GOT3 (cell line): ENCODE measurements around the gene SLC17A2.

Experiments
- DNase-seq: peaks from one replicate; lab custom pipeline; 2025; ENCODE audit warnings: mixed read lengths; lab: John Stamatoyannopoulos, UW

The SLC17A2 gene

DNA sequence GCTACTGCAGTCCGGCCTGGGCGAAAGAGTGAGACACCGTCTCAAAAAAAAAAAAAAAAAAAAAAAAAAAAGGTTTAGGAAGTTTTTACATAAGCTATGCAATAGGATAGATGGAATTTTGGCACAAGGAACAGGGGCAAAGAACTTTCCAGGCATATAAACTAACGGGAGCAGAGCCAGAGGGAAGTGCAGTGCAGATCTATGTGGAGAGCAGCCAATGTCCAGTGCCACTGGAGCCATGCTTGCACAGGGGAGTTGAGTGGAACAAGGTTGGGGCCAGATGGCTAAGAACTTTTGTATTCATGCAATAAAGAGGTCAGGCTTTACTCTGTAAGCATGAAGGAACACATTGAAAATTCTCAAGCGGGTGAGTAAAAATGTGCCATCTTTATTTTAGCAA lies 10.8 kb downstream of the SLC17A2 start:
- DNase-seq, result no peak

DNA sequence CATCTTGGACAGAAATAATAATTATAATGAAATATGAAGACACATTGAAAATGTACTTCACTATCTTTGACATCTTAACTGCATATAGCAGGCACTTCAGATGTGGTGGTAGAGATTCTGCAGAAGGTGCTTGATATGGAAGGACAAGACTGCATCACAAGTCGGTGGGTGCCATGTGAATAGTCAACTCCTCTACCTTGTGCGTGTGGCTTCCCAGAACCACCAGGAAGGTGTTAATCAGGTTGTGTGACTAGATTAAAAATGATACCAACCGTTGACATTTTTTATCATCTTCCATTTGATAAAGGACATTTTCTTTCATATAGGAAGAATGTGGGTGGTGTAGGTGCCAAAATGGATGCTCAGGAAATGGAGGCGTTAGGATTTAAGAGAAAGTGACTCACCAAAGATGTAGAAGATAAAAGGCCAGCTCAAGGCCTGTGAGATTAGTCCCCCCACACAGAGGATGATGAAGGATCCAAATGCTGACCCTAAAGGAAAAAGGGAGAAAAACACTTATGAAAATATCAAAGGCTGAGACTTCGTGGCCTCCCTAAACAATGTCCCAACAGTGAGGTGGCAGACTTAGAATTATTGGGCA lies 12.3 kb downstream of the SLC17A2 start:
- no peak for DNase-seq

DNA sequence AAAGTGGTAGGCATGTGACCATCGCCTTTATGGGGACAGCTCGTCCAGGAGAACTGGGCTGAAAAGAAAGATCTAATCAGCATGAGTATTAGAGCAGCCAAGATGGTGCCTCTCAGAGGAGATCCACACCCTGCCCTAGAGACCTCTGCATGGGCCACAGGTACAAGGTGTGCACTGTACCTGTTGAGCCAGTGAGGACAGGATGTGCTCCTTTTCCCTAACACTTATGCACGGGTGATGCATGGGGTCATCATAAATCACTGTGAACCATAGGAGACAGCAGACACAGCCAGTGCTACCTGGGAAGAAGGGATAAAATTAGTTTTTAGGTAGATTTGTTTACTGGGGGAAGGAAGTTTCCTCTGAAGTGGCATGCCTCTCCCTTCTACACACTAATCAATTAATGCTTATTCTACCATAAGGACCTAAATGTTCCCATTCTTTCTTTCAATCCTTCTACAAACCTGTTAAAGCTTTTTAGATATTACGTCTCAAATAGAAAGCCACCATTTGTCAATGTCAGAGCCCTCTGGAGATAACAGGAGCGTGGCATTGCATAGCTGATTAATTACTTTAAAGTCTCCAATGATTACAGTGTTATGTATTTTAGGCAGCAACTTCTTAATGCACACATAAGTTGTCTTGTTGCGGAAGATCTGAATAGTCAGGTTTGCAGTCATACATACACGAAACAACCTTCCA lies 13.6 kb downstream of the SLC17A2 start:
- no peak for DNase-seq

DNA sequence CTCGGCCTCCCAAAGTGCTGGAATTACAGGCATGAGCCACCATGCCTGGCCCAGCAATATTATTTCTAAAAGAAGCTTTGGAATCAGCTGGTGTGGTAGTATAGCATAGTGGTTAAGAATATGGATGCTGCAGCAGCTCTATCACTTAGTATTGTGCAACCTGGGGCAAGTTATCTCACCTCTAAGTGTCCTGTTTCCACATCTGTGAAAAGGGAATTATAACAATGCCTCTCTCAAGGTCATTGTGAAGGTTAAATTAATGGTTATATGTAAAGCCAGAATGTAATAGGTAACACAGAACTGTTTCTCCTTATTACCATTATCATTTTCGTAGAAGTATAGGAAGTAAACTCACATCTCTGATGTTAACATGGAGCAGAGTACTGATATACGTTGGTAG lies 14.2 kb downstream of the SLC17A2 start:
- DNase-seq, result no peak

DNA sequence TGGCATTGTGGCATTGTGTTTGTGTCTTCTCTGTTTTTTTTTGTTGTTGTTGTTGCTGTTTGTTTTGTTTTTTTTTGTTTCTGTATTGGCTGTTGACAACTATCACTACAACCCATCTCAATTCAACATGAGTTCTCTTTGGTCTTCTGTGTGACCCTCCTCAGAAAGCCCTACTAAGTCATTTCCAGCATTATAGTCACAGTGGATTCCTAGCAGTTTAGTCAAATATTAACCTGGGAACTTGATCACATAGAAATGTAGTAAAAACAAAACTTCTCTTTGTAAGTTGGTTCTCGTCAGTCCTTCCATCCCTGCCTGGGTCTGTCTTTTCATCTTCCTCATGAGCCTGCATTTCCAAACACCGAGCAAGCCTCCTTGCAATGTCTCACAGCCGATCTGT lies 16.8 kb downstream of the SLC17A2 start:
- no peak for DNase-seq

DNA sequence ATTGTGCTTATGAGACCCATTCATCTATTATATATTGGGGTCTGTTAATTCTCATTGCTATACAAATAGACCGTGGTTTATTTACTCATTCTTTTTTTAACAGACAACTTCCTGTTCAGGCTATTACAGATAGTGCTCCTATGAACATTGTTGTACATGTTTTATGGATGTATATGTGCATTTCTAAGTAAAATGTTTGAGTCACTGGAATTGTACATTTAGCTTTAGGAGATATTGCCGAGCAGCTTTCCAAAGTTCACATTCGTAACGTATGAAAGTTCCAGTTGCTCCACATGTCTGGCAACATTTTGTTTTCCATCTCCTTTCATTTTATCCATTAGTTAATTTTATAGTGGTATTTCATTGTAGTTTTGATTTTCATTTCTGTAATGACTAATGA lies 19.1 kb downstream of the SLC17A2 start:
- DNase-seq, result no peak

DNA sequence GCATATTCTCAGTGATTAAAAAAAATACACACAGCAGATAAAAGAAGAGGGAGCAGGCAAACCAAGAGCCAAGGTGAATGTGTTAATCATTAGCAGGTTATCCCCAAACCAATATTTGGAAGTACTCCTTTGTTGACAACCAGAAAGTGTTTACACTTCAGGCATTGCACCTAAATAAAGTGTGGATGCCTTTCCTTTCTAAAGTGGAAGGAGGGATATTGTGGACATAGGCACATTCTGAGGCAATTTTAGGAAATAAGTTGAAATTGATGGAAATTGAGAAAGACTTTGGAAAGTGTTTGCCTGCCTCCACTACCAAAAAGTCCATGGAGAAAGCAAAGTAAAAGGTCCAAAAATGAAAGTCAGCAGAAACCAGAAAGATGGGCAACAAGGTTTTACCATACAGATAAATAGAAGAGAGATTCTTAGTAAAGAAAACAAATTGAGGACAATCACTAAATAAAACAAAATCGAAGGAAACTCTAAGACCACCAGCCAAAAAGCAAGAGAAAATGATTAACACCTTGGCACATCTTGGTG lies 22.9 kb downstream of the SLC17A2 start:
- DNase-seq, result no peak

DNA sequence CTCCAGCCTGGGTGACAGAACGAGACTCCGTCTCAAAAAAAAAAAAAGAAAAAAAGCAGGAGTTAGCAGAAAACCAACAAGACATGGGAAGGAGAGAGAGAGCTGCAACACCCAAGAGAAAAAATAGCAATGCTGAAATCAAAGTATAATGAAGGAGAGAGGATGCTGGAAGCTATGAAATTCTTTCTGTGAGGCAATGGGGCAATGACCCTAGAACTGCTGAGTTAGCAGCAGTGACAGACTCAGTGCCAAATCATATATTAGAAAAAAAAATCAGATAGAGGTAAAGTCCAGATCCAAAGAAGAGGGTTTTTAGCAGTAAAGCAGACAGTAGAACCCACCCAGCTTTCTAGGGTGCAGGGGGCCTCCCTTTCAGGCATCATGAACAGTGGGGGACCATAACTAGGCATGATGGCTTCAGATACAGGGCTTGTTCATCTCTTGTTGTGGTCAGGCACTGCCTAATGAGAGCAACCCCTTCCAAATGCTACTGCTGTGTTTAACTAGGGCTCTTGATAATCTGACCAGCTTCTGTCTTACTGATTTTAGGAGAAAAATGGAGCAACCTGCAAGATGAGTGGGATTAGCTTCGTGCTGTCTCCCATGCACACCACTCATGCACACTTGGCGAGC lies 26.9 kb downstream of the SLC17A2 start:
- DNase-seq, result no peak

DNA sequence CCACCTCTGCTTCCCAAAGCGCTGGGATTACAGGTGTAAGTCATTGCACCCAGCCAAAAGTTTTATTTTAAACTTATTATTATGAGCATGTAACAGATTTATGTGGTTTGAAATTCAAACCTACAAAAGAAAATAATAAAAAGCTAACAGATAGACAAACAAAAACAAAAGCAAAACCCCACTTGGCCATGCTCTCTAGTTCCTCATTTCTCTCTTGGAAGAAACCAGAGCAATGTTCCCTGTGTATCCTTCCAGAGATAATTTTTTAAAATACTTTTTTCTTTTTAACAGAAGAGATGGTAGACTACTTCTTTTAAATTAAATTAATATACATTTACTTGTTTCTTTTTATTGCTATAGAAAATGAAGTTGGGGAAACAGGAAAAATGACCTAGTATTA lies 28.4 kb downstream of the SLC17A2 start:
- DNase-seq, result no peak

DNA sequence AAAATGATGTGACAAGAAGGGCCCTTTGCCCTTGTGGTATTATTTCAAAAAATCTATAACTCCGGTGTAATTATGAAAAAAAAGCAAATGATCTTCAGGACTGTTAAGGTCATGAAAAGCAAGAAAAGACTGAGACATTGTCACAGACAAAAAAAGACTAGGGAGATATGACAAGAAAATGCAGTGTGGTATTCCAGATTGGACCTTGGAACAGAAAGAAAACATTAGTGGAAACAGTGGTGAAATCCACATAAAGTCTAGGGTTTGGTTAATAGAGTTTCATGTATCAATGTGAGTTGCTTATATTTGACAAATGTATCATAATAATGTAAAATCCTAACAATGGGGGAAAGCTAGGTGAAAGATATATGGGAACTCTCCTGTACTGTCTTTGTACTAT lies 29.6 kb downstream of the SLC17A2 start:
- no peak for DNase-seq

DNA sequence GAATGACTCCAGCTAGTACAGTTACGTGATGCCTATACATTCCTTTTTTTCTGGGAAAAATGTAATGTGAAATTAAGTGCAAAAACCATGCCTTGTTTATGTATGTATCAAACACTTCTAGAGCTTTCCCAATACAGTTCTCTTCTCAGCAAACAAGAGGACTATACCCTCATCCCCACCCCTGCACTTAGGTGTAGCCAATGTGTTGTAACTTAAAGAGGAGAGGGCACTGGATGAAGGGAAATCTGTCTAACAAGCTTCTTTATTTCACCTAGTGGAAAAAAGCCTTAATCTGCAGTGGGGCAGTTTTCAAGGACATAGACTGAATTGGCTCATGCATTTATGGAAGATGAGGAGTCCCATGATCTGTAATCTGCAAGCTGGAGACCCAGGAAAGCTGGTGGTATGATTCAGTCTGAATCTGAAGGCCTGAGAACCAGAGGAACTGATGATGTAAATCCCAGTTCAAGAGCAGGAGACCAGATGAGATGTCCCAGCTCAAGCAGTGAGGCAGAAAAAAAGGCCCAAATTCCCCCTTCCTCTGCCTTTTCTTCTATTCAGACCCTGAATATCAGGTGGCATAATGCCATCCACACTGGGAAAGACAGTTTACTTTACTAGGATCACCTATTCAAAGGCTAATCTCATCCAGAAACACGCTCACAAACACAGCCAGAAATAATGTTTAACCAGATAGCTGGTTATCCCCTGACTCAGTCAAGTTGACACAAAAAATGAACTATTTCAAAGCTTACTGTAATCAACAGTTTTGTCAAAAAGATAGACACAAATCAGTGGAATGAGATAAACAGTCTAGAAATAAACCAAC lies 30.7 kb downstream of the SLC17A2 start:
- no peak for DNase-seq

DNA sequence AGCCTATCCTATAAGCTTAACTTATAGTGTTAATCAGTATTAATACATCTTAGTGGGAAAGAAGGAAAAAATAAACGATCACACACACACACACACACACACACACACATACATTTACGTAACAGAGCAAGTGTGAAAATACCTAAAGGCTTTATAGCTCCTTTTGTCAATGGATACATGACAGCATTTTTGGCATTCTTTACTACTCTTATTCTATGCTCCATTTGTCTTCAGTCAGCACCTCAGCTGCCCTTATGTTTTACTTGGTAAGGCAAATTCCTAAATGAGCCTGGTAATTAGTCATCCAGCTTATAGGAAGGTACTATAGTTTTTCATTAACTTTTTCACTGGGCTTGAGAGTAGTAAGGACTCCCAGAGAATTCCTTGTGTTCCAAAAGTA lies 31.4 kb downstream of the SLC17A2 start:
- no peak for DNase-seq

DNA sequence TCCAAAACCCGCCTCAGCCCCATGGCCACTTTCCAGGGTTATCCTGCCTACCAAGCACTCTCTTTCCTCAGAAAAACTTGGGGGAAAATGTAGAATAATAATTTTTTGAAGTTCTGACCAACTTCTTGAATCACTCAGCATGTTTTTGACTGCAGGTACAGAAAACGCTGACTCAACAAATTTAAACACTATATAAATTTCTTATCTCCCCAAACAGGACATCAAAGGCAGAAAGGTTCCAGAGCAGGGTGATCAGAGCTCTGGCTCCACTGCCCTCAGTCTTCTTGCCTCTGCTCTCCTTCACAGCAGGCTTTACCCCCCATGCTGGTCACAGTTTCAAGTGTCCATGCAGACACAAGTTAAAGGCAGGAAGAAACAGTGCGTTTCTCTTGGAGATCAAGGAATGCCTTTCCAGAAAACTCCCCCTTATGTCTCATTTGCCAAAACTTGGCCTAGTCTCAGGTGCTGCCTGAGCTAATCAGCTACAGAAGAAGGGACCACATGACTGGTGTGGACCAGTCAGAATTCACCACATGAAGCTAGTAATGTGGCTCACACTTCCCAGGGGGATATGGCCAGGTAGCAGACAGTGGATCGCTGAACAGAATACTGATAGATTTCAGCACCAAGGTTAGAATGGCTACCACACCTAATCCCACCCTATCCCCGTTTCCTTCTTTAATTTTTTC lies 32.1 kb downstream of the SLC17A2 start:
- no peak for DNase-seq

DNA sequence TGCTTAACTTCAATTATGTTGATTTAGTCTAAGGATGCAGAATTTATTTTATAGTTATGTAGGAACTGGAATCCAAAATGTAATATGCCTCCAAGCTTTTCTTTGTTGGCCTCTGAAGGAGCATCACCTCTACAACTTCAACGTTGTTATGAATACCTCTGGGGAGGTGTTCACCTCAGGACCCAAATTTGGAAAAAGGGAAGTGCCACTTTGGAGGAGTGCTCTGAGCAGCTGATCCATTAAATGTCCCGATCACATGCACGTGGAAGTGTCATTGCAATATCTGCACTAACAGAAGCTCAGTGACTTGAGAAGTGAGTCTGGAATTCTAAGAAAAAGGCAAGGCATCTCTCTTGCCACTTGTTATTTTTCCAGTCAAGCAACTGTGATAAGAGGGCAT lies 34.2 kb downstream of the SLC17A2 start:
- no peak for DNase-seq

DNA sequence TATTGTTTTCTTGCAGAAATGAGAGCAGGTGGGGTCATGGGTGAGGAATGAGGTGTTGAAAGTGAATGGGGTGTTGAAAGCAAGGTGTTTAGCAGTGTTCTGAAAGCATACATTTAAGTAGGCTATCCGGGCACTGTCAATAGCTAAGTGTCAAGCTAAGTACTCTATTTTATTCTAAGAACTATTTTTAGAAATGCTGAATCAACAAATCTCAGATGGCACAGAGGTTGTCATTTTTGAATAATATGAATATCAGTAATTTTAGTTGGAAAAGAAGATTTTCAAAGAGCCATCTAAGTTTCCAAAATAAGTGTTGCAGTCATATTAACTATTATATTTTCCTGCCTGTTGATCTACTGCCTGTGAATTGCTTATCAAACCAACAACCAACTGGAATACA lies 34.7 kb downstream of the SLC17A2 start:
- no peak for DNase-seq

DNA sequence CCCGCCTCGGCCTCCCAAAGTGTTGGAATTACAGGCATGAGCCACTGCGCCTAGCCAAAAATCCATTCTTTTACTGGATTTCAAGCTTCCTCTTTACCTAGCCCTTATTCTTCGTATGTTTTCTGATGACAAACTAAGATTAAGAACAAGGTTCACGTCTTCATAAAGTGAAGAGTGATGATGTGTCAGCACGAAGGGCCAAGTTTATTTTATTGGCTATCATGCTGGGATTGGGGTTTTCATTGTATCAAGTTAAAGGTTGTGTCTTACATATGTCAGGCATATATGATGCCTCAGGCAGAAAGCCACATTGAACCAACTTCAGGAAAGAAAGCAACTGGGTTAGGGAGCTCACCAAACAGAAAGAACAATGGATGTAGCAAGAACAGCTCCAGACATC lies 36.7 kb downstream of the SLC17A2 start:
- no peak for DNase-seq

DNA sequence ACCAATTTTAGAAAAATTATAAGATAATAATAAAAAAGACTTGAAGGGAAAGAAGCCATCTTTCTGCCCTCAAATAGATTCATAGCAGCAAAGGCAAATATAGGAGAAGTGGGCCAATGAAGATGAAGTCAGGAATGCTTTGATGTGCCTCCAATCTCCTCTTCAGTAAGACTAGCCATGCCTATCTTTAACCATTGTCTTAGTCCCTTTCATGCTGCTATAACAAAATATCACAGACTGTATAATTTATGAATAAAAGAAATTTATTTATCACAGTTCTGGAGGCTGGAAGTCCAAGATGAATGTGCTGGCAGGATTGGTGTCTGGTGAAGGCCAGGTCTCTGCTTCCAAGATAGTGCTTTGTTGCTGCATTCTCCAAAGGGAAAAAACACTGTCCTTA lies 37.6 kb downstream of the SLC17A2 start:
- DNase-seq, result no peak

DNA sequence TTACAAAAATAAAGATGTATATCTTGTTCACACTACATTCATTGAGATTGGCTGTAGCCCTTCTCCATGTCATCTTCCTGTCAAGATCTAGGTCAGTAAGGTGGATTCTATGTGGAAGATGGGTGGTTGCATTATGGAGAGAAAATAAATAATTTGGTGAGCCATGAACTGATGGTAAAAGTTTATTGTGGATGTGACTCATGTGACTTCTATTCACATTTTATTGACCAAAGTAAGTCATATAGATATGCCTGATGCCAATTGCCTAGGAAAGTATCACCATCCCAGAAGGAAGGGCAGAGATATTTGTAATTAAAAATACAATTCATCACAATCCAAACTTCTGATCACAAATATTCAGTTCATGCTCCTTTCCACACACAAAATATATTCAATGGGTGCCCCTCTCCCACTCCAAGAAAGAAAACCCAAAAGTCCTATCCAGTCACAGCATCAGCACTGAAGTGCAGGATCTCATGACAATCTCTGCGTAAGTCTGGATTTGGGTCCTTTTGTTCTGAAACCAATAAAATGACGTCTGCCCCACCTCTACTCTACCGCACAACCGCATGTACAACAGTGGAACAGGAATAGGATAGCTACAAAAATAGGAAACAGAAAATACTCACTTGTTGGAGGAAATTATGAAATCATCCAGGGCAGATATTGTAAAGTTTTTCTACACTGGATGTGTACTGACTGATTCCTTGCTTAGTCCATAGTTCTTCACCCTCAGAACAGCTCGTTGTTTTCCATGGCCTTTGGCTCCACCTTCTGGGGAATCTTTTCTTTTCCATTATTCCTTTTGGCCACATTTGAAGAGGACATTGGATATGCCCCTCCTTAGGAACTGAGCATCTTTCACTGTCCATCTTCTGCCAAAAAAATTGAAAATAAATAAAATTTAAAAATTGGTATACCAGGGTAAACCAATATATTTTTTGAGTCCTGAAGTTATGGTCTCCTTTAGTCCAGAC lies 40.3 kb downstream of the SLC17A2 start:
- no peak for DNase-seq

DNA sequence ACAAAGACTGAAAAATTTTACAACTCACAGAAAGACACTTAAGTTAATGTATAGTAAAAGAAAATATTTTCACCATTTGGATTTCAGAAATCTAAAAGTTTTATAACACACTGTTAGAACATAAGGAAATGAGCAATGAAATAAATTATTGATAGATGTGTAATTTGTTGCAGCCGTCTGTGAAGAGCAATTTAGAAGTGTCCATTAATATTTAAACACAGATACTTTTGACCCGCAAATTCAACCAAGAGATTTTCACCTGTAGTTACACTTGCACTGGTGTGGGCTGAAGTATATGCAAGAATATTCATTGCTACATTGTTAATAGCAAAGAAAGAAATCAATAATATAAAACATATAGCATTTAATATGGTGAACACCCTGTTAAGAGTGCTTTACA lies 41.9 kb downstream of the SLC17A2 start:
- no peak for DNase-seq

DNA sequence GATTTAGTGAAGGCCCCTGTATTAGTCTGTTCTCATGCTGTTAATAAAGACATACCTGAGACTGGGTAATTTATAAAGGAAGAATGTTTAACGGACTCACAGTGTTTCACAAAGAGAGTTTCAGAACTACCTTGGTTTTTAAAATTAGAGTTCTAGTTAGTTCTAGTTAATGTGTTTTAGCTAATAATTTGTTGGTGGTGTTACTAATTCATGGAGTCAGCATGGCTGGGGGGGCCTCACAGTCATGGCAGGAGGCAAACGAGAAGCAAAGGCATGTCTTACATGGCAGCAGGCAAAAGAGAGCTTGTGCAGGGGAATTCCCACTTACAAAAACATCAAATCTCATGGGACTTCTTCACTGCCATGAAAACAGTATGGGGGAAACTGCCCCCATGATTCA lies 44.4 kb downstream of the SLC17A2 start:
- no peak for DNase-seq

DNA sequence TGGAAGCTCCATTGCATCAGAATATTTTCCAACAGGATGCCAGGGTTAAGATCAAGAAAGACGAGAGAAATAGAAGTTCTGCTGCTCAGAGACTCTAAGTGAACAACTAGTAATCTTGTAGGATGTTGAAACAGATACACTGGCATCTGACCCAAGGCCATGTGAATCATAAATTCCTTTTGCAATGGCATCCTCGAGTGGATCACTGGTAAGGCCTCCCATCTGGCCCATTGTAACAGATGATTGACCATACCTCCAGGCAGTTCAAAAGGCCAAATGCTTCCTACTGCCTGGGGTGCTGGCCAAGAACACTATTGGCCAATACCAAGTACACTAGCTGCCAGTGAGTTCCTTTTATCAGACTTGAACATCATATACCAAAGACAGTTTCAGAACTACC lies 46.5 kb downstream of the SLC17A2 start:
- peak; percentile 48 for DNase-seq
